Dermis microvascular lymphatic vessel endothelial cell (primary cell): ENCODE results near the gene DMRTB1. TPM values are rescaled to one million over a fixed set of nuclear protein-coding genes. Genes with fewer than 3 reads are reported as not detected.

Experiments used
- DNase-seq, 2 donors: peaks; one replicate each; pipeline versions ENCODE4 v3.0.0 to v3.0.0-alpha.2; 2010; ENCODE audit warnings: low read depth in 2 of 2
- total RNA-seq: library from RNA; depleted of rRNA; stranded (reverse); fragments of >200 nt; gene quantifications from 2 replicates; pipeline ENCODE4 v1.2.1, GENCODE V29; 2014

Gene DMRTB1
- total RNA-seq, 1 donor from 2014 or later: not detected

GRCh38 chr1:53484705-53485477 is 25.7 kb downstream of the DMRTB1 start:
- no peak for DNase-seq

- peak; percentile 47 to 74 for DNase-seq
Measured at GRCh38 chr1:53485478-53486394, 26.5 kb downstream of the DMRTB1 start.

- DNase-seq: no peak
Measured at GRCh38 chr1:53486395-53487026, 27.3 kb downstream of the DMRTB1 start.

- DNase-seq: no peak
Measured at GRCh38 chr1:53490351-53490750, 31.2 kb downstream of the DMRTB1 start.

GRCh38 chr1:53495633-53496345 is 36.6 kb downstream of the DMRTB1 start:
- DNase-seq: no peak

- DNase-seq: no peak
Measured at GRCh38 chr1:53498555-53499131, 39.4 kb downstream of the DMRTB1 start.

- no peak for DNase-seq
Measured at GRCh38 chr1:53499257-53500203, 40.3 kb downstream of the DMRTB1 start.

- no peak for DNase-seq
Measured at GRCh38 chr1:53500204-53501064, 41.2 kb downstream of the DMRTB1 start.

GRCh38 chr1:53501065-53502005 is 42.1 kb downstream of the DMRTB1 start:
- DNase-seq: no peak

GRCh38 chr1:53502641-53503432 is 43.6 kb downstream of the DMRTB1 start:
- no peak for DNase-seq

GRCh38 chr1:53503433-53504217 is 44.4 kb downstream of the DMRTB1 start:
- DNase-seq: no peak

- no peak for DNase-seq
Measured at GRCh38 chr1:53504901-53505300, 45.7 kb downstream of the DMRTB1 start.

GRCh38 chr1:53505401-53505800 is 46.2 kb downstream of the DMRTB1 start:
- no peak for DNase-seq

GRCh38 chr1:53505891-53506290 is 46.7 kb downstream of the DMRTB1 start:
- DNase-seq: no peak

- DNase-seq: no peak
Measured at GRCh38 chr1:53506355-53507050, 47.3 kb downstream of the DMRTB1 start.
